ENCODE data around the gene PHF5A. TPM values are rescaled to one million over a fixed set of nuclear protein-coding genes. Genes with fewer than 3 reads are reported as not detected.

The PHF5A gene
- total RNA-seq, 4 donors from 2014 or later, result 22.4 to 58.3 (median 39.4) TPM

- TF ChIP-seq POLR2A (IDR thresholded peaks at IDR 0.05) (no peak), CTCF (IDR thresholded peaks at IDR 0.05) (no peak)
- no peak overlapping the region for H3K4me3 ChIP-seq (replicated peaks in 1 of 3)
- DNase-seq, result no peak
- no peaks in the 10 kb centered on the region for H3K9me3 ChIP-seq
- intact Hi-C loops (cut with DNase I), result no loop called here
- no peak overlapping the region for H3K27ac ChIP-seq
- H3K4me1 ChIP-seq, result peaks cover 4 to 14% of the 10 kb centered on the region in 2 donors
- H3K36me3 ChIP-seq, result no peaks in the 10 kb centered on the region
- H3K27me3 ChIP-seq, result no peaks in the 10 kb centered on the region
- WGBS, 2 donors, result 83 to 90% methylated on average over 3 of the region's 3 CpGs
These were observed 20.3 kb upstream of the PHF5A start for GRCh38 chr22:41488596-41489385.

- Histone ChIP-seq H3K36me3 (no peaks in the 10 kb centered on the region), H3K4me1 (peaks cover 4 to 22% of the 10 kb centered on the region in 2 donors), H3K27me3 (no peaks in the 10 kb centered on the region), H3K4me3 (replicated peaks in 1 of 3) (no peak overlapping the region), H3K9me3 (no peaks in the 10 kb centered on the region), H3K27ac (peak overlapping the region in 1 of 3 donors; percentile 9)
- TF ChIP-seq POLR2A (IDR thresholded peaks at IDR 0.05) (no peak), CTCF (IDR thresholded peaks at IDR 0.05) (no peak)
- WGBS, 2 donors, result 81 to 85% methylated on average over 4 of the region's 4 CpGs
- intact Hi-C loops (cut with DNase I), result no loop called here
- DNase-seq, result no peak
These were observed 19.6 kb upstream of the PHF5A start for GRCh38 chr22:41488076-41488475.

GRCh38 chr22:41487037-41487935 is 18.8 kb upstream of the PHF5A start:
- intact Hi-C loops (cut with DNase I), result no loop called here
- H3K4me3 ChIP-seq (replicated peaks in 1 of 3), result no peak overlapping the region
- 79 to 81% methylated on average over 8 of the region's 8 CpGs for WGBS, 2 donors
- no peaks in the 10 kb centered on the region for H3K9me3 ChIP-seq
- no peaks in the 10 kb centered on the region for H3K36me3 ChIP-seq
- H3K4me1 ChIP-seq, result peaks cover 4 to 30% of the 10 kb centered on the region in 2 donors
- DNase-seq, result no peak
- peak overlapping the region in 1 of 3 donors; percentile 9 for H3K27ac ChIP-seq
- no peaks in the 10 kb centered on the region for H3K27me3 ChIP-seq
- no peak for TF ChIP-seq CTCF (IDR thresholded peaks at IDR 0.05)
- TF ChIP-seq POLR2A (IDR thresholded peaks at IDR 0.05), result no peak

GRCh38 chr22:41485033-41485432 is 16.5 kb upstream of the PHF5A start:
- Histone ChIP-seq H3K4me1 (peaks cover 17 to 38% of the 10 kb centered on the region in 2 donors), H3K9me3 (no peaks in the 10 kb centered on the region), H3K27ac (no peak overlapping the region), H3K36me3 (no peaks in the 10 kb centered on the region), H3K27me3 (no peaks in the 10 kb centered on the region), H3K4me3 (replicated peaks in 1 of 3) (no peak overlapping the region)
- WGBS, 2 donors, result 81 to 85% methylated on average over 7 of the region's 7 CpGs
- no peak for DNase-seq
- TF ChIP-seq CTCF (IDR thresholded peaks at IDR 0.05), result no peak
- no peak for TF ChIP-seq POLR2A (IDR thresholded peaks at IDR 0.05)
- intact Hi-C loops (cut with DNase I), result no loop called here

Data from thyroid gland (tissue), 4 donors.